GM12878 (cell line): ENCODE data around the gene EBF3. TPM values are rescaled to one million over a fixed set of nuclear protein-coding genes. Genes with fewer than 3 reads are reported as not detected.

Source experiments
- ATAC-seq: fragments of 200-7000 bp; cut with Tn5 transposase; 3 replicates; pipeline ENCODE4 v1.9.1; 2020; ENCODE audit warnings: mild to moderate bottlenecking, moderate library complexity
- BruUV-seq: library from RNA; stranded (reverse); fragments of 400-500 nt; replicated peaks from 2 replicates; lab custom pipeline; 2021; lab: Mats Ljungman, UMichigan
- CTCF ChIA-PET: fragments of 300-600 bp; sonication (Branson Sonifier 250); formaldehyde crosslinking; extraction: SDS; loops from one replicate; lab custom pipeline; 2021; ENCODE audit warnings: inconsistent platforms; lab: Yijun Ruan, JAX
- POLR2A ChIA-PET: fragments of 350-600 bp; formaldehyde crosslinking; extraction: SDS; loops from one replicate; lab custom pipeline; 2021; ENCODE audit warnings: inconsistent platforms; lab: Charles Lee
- RAD21 ChIA-PET: fragments of 300-600 bp; sonication (Branson Sonifier 250); formaldehyde crosslinking; loops from one replicate; lab custom pipeline; 2023; ENCODE audit warnings: antibody characterized with exemption; ENCODE audit not compliant: unreplicated experiment; lab: Charles Lee
- SMC1A ChIA-PET: fragments of 300-600 bp; sonication (Branson Sonifier 250); formaldehyde crosslinking; loops from one replicate; lab custom pipeline; 2023; ENCODE audit not compliant: unreplicated experiment, uncharacterized antibody; lab: Charles Lee
- DNase-seq: peaks from one replicate; pipeline ENCODE4 v3.0.0-alpha.2; 2011; ENCODE audit warnings: low read depth, low spot score
- FAIRE-seq: peaks from 3 replicates; lab custom pipeline; 2011; peaks lifted over from hg19 to GRCh38; lab: Jason Lieb, UNC
- H2AFZ ChIP-seq: 2 replicates; pipeline ENCODE4 v1.6.0; 2011; ENCODE audit warnings: low read depth, low read length, control low read depth; ENCODE audit not compliant: control insufficient read depth
- H3K27ac ChIP-seq: 2 replicates; pipeline ENCODE4 v1.5.1; 2011; ENCODE audit warnings: control low read depth; ENCODE audit not compliant: control insufficient read depth, insufficient read depth
- H3K27me3 ChIP-seq, 2 experiments: replicated peaks in 1 of 2; 2 replicates each; pipeline versions ENCODE4 v1.6.0 to v1.6.1; 2011; ENCODE audit warnings: low read length in 1 of 2; ENCODE audit not compliant: control insufficient read depth in 2 of 2, insufficient read depth in 2 of 2
- H3K36me3 ChIP-seq, 2 experiments: 2 replicates each; pipeline ENCODE4 v1.5.1; 2011; ENCODE audit warnings: low read length in 1 of 2; ENCODE audit not compliant: control insufficient read depth in 2 of 2, insufficient read depth in 2 of 2
- H3K4me1 ChIP-seq: 2 replicates; pipeline ENCODE4 v1.6.1; 2011; ENCODE audit warnings: mild to moderate bottlenecking, low read length, moderate library complexity, mixed read lengths; ENCODE audit not compliant: control insufficient read depth, insufficient read depth
- H3K4me2 ChIP-seq: 2 replicates; pipeline ENCODE4 v1.6.0; 2011; ENCODE audit warnings: control low read depth; ENCODE audit not compliant: control insufficient read depth, insufficient read depth
- H3K4me3 ChIP-seq: fragments of 200-600 bp; sonication (generic); 2 replicates; pipeline ENCODE4 v1.5.1; 2016
- H3K79me2 ChIP-seq: 2 replicates; pipeline ENCODE4 v1.6.0; 2011; ENCODE audit warnings: low read length; ENCODE audit not compliant: control insufficient read depth, insufficient read depth
- H3K9ac ChIP-seq: 2 replicates; pipeline ENCODE4 v1.8.0; 2011; ENCODE audit warnings: low read length, control low read depth, mixed read lengths; ENCODE audit not compliant: control insufficient read depth, insufficient read depth
- H3K9me3 ChIP-seq: replicated peaks from 3 replicates; pipeline ENCODE4 v1.5.1; 2011; ENCODE audit warnings: mild to moderate bottlenecking, low read length; ENCODE audit not compliant: control insufficient read depth, insufficient read depth
- H4K20me1 ChIP-seq: 2 replicates; pipeline ENCODE4 v1.6.0; 2011; ENCODE audit not compliant: control insufficient read depth, insufficient read depth
- CHD1 ChIP-seq: IDR thresholded peaks from 2 replicates; pipeline ENCODE4 v1.6.1; 2012; ENCODE audit warnings: low read depth, low read length, improper control_type of control experiment
- DPF2 ChIP-seq: fragments of 450-650 bp; IDR thresholded peaks from 2 replicates; pipeline ENCODE4 v1.6.1; 2017; ENCODE audit warnings: mild to moderate bottlenecking
- EZH2 ChIP-seq: IDR thresholded peaks from 2 replicates; pipeline ENCODE4 v1.6.1; 2012; ENCODE audit warnings: low read depth, mild to moderate bottlenecking, control low read depth, inconsistent platforms, low read length, borderline replicate concordance; ENCODE audit not compliant: control insufficient read depth
- HDAC6 ChIP-seq: fragments of 200-600 bp; sonication (generic); IDR thresholded peaks from one replicate; pipeline ENCODE4 v1.8.0; 2017; ENCODE audit warnings: antibody characterized with exemption; ENCODE audit not compliant: unreplicated experiment
- MTA3 ChIP-seq: IDR thresholded peaks from 2 replicates; pipeline ENCODE4 v1.6.1; 2012; ENCODE audit warnings: low read length, inconsistent platforms, borderline replicate concordance
- NFXL1 ChIP-seq: fragments of 450-650 bp; IDR thresholded peaks from 2 replicates; pipeline ENCODE4 v1.6.1; 2017; ENCODE audit warnings: antibody characterized with exemption, mild to moderate bottlenecking, borderline replicate concordance
- NRF1 ChIP-seq: conservative IDR thresholded peaks from 2 replicates; pipeline ENCODE4 v1.6.1; 2011; ENCODE audit warnings: mild to moderate bottlenecking, low read depth, low read length, improper control_type of control experiment
- PAX5 ChIP-seq: IDR thresholded peaks from 2 replicates; pipeline ENCODE4 v1.6.1; 2011; ENCODE audit warnings: low read depth, low read length, borderline replicate concordance
- RBBP5 ChIP-seq: fragments of 200-600 bp; sonication (generic); conservative IDR thresholded peaks from 2 replicates; pipeline ENCODE4 v1.6.1; 2016
- SPI1 ChIP-seq: IDR thresholded peaks from 2 replicates; pipeline ENCODE4 v1.6.1; 2011; ENCODE audit warnings: low read depth, mild to moderate bottlenecking, low read length, moderate library complexity, borderline replicate concordance; ENCODE audit not compliant: insufficient read depth
- SREBF2 ChIP-seq: IDR thresholded peaks from 2 replicates; pipeline ENCODE4 v1.6.1; 2012; ENCODE audit warnings: mild to moderate bottlenecking, low read length
- ZNF207 ChIP-seq: fragments of 450-650 bp; IDR thresholded peaks from 2 replicates; pipeline ENCODE4 v1.6.1; 2014; ENCODE audit warnings: antibody characterized with exemption, mild to moderate bottlenecking, borderline replicate concordance
- WGBS: methylation state at CpG from one replicate; pipeline ENCODE4 v1.1.6; 2016; ENCODE audit warnings: low lambda C conversion rate; ENCODE audit not compliant: insufficient replicate concordance, insufficient coverage; ENCODE audit errors: missing lambda C conversion rate; 5-methylcytosine and 5-hydroxymethylcytosine counted together
- in situ Hi-C: fragments of 300-500 bp; cut with MboI; formaldehyde crosslinking; loops from 9 replicates; pipeline ENCODE4 v1.14.3; 2018; ENCODE audit warnings: mixed read lengths
- intact Hi-C: fragments of 100-400 bp; cut with micrococcal nuclease; formaldehyde crosslinking; loops from one replicate; pipeline ENCODE4 v1.14.2; 2022; ENCODE audit not compliant: unreplicated experiment
- polyA plus RNA-seq, 11 experiments: library from polyadenylated mRNA; depleted of rRNA in 4 of 11; unstranded in 6 of 11; stranded (reverse) in 5 of 11; fragments of >200 nt; fragmentation: Nextera tagmentation in 4 of 11; fragmentation: Illumina TruSeq in 1 of 11; extraction: Ambion mirVana in 4 of 11; extraction: Trizol in 1 of 11; gene quantifications; 1 replicate in 1 of 11; 2 replicates in 10 of 11; pipeline versions ENCODE4 v1.2.1 to v1.2.3, GENCODE V29; 2011 to 2016; ENCODE audit warnings: inconsistent platforms in 2 of 11, missing spikeins in 2 of 11, low read depth in 1 of 11
- total RNA-seq, 4 experiments: library from RNA; depleted of rRNA in 3 of 4; stranded (reverse); fragments of >200 nt in 3 of 4; fragmentation: Illumina TruSeq in 1 of 4; extraction: Trizol in 1 of 4; gene quantifications; 2 replicates each; pipeline versions ENCODE4 v1.2.1 to v1.2.3, GENCODE V29; 2013 to 2021
- TF ChIP-seq, protein P1 (sequence below): fragments of 450-650 bp; IDR thresholded peaks from 2 replicates; pipeline ENCODE4 v1.6.1; 2017; ENCODE audit warnings: low read depth, mild to moderate bottlenecking, moderate library complexity
- TF ChIP-seq, protein P2 (sequence below): fragments of 450-650 bp; IDR thresholded peaks from 2 replicates; pipeline ENCODE4 v1.6.1; 2017; ENCODE audit warnings: mild to moderate bottlenecking, moderate library complexity

The EBF3 gene
- total and polyA plus RNA-seq, 10 of the 15 experiments (the other 5 are each of a cell fraction or from before 2014, with no cell fraction given), result not detected

DNA sequence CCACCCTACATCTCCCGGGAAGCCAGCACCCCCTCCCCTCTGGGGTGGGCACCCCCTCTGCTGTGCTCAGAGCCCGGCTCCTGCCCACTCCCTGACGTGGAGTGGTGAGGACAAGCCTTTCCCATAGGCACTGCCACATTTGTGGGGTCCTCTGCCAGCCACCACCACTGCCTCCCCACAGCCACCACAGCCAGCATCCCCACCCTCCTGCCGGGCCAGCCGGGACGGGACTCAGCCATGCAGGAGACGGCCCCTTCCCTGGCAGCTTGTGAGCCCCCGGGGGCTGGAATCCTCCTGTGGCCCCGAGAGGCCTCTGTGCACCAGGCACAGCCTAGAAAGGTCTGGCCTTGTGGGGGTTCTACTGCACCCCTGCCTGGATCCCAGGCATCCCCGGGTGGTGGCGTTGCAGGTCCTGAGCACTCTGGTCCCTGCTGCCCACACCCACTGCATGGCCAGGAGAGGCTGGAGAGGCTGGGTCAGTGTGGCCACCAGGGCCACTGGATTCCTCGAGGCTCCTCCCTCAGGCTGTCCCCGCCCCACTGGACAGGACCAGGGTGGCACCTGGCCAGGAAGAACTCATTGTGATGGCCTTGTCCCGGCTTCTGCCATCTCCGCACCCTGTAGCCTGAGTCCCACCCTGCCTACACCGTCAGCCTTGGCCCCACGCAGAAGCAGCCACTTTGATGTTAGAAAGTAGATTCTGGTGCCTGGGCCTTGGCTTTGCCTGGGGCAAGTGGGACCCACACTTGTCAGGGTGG, 148.0 kb downstream of the EBF3 start (continued):
- TF ChIP-seq, protein P1, sequence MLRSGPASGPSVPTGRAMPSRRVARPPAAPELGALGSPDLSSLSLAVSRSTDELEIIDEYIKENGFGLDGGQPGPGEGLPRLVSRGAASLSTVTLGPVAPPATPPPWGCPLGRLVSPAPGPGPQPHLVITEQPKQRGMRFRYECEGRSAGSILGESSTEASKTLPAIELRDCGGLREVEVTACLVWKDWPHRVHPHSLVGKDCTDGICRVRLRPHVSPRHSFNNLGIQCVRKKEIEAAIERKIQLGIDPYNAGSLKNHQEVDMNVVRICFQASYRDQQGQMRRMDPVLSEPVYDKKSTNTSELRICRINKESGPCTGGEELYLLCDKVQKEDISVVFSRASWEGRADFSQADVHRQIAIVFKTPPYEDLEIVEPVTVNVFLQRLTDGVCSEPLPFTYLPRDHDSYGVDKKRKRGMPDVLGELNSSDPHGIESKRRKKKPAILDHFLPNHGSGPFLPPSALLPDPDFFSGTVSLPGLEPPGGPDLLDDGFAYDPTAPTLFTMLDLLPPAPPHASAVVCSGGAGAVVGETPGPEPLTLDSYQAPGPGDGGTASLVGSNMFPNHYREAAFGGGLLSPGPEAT, result no peak
- TF ChIP-seq NRF1 (no peak), RBBP5 (no peak), PAX5 (no peak)

DNA sequence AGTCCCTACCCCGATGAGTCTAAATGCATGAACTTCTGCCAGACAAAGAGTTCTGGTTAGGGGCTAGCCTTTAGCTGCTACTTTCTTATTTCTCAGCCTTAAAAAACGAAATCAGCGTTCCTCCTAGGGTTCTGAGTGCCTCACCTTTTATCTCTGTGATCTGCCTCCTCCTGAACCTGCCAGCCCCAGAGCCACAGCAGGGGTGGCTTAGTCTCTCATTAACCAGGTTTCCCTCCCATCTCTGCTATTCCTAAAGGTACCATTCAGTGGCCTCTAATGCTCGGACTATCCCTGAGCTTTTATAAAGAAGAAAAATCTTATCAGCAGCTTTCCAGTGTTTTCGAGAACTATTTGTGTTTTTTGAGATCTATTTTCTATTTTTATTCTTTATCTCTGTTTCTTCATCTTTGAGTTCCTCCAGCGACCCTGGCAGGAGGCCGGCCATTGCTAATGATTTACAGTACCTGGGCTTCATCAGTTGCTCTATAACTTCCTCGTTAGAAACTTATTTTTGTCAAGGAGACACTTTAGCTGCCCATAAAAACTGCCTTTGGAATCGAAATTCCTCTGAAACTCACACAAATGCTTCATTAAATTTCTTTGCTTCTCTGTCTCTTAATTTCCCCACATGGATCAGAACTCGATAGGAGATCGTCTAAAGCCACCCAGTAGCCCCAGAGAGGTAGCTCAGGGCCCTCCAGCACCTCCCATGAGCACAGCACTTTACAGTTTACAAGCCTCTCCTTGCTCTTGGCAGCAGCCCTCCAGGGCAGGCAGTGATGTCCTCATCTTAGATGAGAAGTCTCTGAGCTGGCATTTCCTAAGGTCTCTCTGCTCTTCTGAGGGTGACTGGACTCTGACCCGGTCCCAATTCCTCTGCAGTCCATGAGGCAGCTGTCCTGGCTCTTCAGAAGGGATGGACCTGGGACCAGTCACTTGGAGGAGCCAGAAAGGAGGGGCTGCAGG, 149.1 kb downstream of the EBF3 start:
- DNase-seq (no peak), ATAC-seq (no peak), FAIRE-seq (no peak)
- no peak overlapping the region for H3K9ac ChIP-seq
- no peak overlapping the region for H3K27ac ChIP-seq
- ChIA-PET RAD21 (no interaction called here), CTCF (no interaction called here), SMC1A (no interaction called here), POLR2A (no interaction called here)
- H3K27me3 ChIP-seq, result no peaks in the 10 kb centered on the region
- intact Hi-C loops (no loop called here), in situ Hi-C loops (no loop called here)
- H3K36me3 ChIP-seq, result no peaks in the 10 kb centered on the region
- no TSS peak for BruUV-seq
- 7% methylated on average over 12 of the region's 12 CpGs for WGBS
- no peaks in the 10 kb centered on the region for H3K4me1 ChIP-seq
- H3K4me2 ChIP-seq, result no peak overlapping the region
- H3K4me3 ChIP-seq, result no peak overlapping the region
- H3K9me3 ChIP-seq, result no peaks in the 10 kb centered on the region
- H2AFZ ChIP-seq, result no peak overlapping the region
- no peaks in the 10 kb centered on the region for H3K79me2 ChIP-seq
- no peaks in the 10 kb centered on the region for H4K20me1 ChIP-seq
- no peak for TF ChIP-seq CHD1
- no peak for TF ChIP-seq EZH2
- no peak for TF ChIP-seq SPI1
- no peak for TF ChIP-seq SREBF2
- no peak for TF ChIP-seq ZNF207
- TF ChIP-seq, protein P2, sequence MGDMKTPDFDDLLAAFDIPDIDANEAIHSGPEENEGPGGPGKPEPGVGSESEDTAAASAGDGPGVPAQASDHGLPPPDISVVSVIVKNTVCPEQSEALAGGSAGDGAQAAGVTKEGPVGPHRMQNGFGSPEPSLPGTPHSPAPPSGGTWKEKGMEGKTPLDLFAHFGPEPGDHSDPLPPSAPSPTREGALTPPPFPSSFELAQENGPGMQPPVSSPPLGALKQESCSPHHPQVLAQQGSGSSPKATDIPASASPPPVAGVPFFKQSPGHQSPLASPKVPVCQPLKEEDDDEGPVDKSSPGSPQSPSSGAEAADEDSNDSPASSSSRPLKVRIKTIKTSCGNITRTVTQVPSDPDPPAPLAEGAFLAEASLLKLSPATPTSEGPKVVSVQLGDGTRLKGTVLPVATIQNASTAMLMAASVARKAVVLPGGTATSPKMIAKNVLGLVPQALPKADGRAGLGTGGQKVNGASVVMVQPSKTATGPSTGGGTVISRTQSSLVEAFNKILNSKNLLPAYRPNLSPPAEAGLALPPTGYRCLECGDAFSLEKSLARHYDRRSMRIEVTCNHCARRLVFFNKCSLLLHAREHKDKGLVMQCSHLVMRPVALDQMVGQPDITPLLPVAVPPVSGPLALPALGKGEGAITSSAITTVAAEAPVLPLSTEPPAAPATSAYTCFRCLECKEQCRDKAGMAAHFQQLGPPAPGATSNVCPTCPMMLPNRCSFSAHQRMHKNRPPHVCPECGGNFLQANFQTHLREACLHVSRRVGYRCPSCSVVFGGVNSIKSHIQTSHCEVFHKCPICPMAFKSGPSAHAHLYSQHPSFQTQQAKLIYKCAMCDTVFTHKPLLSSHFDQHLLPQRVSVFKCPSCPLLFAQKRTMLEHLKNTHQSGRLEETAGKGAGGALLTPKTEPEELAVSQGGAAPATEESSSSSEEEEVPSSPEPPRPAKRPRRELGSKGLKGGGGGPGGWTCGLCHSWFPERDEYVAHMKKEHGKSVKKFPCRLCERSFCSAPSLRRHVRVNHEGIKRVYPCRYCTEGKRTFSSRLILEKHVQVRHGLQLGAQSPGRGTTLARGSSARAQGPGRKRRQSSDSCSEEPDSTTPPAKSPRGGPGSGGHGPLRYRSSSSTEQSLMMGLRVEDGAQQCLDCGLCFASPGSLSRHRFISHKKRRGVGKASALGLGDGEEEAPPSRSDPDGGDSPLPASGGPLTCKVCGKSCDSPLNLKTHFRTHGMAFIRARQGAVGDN, result no peak
- TF ChIP-seq PAX5, result no peak
- no peak for TF ChIP-seq HDAC6
- no peak for TF ChIP-seq MTA3
- TF ChIP-seq DPF2, result no peak
- TF ChIP-seq NFXL1, result no peak
